ENCODE results near the gene MEX3C.

GRCh38 chr18:51162617-51163016 lies 34.9 kb downstream of the MEX3C start:
- TF ChIP-seq, protein P1, sequence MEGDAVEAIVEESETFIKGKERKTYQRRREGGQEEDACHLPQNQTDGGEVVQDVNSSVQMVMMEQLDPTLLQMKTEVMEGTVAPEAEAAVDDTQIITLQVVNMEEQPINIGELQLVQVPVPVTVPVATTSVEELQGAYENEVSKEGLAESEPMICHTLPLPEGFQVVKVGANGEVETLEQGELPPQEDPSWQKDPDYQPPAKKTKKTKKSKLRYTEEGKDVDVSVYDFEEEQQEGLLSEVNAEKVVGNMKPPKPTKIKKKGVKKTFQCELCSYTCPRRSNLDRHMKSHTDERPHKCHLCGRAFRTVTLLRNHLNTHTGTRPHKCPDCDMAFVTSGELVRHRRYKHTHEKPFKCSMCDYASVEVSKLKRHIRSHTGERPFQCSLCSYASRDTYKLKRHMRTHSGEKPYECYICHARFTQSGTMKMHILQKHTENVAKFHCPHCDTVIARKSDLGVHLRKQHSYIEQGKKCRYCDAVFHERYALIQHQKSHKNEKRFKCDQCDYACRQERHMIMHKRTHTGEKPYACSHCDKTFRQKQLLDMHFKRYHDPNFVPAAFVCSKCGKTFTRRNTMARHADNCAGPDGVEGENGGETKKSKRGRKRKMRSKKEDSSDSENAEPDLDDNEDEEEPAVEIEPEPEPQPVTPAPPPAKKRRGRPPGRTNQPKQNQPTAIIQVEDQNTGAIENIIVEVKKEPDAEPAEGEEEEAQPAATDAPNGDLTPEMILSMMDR (IDR thresholded peaks at IDR 0.05): no peak
- TF ChIP-seq EP300 (IDR thresholded peaks at IDR 0.05) (no peak), POLR2A (IDR thresholded peaks at IDR 0.05) (no peak), POLR2AphosphoS5 (IDR thresholded peaks at IDR 0.05) (no peak)

All from upper lobe of left lung (tissue), 4 donors.